SKM-1 treated with dmso at 0.1 percent for 144 hours (cell line): Measurements from ENCODE around the gene SLC24A5.

Experiments used
- DNase-seq: peaks from one replicate; lab custom pipeline; 2025; ENCODE audit not compliant: unreplicated experiment; lab: John Stamatoyannopoulos, UW

The SLC24A5 gene

DNA sequence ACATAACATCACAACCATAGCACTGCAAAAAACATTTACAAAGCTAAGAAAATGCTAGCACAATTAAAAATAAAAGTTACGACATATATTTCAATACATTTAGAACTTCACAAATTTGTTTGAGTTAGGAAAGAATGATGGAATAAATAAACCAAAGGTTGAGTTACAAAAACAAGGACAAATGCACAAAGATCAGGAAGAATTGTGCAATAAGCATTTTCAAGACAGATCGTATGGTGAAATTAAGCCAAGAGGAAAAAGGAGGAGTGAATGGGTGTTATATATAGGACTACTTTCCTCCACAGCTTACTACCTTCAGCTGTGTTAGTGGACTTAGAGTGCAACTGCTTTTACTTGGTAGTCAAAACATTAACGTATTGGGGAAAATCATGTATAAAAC, 64.7 kb downstream of the SLC24A5 start:
- DNase-seq = no peak

DNA sequence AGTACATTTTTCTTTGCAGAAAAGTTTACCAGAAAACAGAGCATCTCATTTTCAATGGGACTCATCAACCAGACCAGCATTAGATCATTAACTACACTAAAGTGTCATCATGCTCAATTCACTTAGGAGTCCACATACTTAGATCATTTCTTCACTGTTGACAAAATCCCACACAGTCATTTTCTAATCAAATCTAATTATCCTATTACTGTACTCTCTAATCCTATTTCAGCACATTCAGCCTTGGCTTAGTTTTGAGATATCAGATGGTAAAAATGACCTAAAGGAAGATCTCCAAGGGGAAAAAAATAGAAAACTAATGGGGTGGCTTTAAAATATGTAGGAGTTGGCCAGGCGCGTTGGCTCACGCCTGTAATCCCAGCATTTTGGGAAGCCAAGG, 65.5 kb downstream of the SLC24A5 start:
- no peak for DNase-seq

DNA sequence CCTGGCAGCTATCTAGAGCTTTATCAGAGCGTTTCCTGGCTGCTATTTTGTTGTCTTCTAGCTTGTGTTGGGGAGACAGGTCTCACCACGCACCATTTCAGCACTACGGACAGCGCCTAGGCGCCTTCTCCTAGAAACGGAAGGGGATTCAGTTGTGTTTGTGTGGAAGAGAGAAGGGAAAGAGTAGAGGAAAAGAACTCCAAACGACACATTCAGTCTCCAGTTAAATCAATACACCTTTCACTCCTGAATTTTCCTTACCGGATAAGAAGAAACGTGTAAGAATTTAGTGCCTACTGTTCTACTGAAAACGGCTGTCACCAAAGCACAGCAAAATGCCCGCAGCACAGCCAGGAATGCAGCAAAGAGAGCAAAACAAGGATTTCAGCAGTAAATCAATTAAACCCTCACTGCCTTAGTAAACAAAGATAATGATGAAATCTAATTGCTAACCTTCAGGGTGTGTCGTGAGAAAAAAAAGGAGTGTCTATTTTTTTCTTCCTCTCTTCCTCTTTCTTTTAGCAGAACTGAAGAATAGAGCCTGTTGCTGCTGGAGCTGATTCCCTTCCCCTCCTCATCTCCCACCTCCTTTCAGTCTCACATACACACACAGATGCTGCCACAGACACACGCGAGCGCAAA, 70.3 kb downstream of the SLC24A5 start:
- no peak for DNase-seq

DNA sequence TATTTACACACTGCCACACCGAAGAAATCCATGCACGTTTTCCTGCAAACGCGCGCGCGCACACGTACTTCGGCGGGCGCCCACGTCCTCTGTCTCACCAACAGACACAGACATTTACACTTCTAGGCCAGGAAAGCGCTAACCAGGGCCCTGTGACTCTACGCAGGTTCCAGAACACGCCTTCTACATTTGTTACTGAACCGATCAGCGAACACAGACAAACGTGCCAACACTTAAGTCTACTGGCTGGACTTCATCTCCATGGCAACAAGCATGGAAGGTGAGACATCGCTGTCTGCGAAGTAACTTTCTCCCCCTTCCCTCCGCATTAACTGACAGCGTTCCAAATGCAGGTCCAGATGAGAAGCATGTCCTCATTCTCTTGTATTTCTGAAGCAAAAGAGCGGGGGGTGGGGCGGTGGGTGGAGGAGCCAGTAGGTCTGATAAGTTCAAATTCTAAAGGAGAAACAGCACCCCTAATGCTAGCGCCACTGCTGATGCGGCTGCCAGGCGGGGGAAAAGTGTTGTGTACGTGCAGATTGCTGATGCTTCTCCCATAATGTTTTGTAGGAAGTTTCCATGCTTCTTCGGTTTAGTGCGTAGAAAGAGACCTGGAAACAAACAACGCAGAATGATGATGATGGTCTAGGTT, 70.9 kb downstream of the SLC24A5 start, which contains the start of gene CTXN2:
Gene CTXN2 (plus strand): TSS at position 92 of the 652 bp plus-strand sequence. CDS start 9,636 bp downstream, outside the sequence.
- DNase-seq = no peak
